HG03442 (cell line): ENCODE measurements around the gene NUTM2F.
"Not testable (repeated sequence)": the region's sequence is repeated elsewhere in the genome, so short reads cannot be mapped to it uniquely, and the experiment has no call there.

Experiments
- ATAC-seq: cut with Tn5 transposase; IDR thresholded peaks from one replicate; pipeline ENCODE4 v1.9.1; 2021; ENCODE audit warnings: mild to moderate bottlenecking, moderate library complexity; ENCODE audit not compliant: unreplicated experiment

NUTM2F gene

DNA sequence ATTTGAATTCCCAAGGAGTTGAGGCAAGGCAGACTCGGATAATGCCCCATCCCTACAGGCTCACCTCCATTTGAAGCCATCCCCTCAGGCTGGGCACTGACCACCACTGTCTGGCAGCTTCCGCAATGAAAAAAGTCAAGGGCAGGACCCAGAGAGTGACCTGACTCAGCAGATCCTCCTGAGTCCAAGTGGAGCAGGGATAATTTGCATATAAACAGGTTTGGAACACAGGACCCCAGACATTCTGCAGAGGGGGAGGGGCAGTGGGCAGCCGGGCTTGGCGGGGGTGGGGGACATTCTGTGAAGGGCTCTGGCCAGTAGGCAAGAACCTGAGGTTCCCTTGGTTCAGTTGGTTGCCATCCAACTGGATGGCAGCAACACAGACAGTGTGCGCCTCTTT lies at the start of gene NUTM2F:
Gene NUTM2F (minus strand): TSS at position 101 of the 400 bp plus-strand sequence. CDS start 21 bp downstream, at position 80.
- ATAC-seq, result not testable (repeated sequence)

GRCh38 chr9:94375197-94375596 lies 46.8 kb upstream of the NUTM2F start:
- ATAC-seq, result peak; percentile 52

- peak; percentile 85 for ATAC-seq
These were observed 46.0 kb upstream of the NUTM2F start for GRCh38 chr9:94374176-94375056.

GRCh38 chr9:94373779-94374175 lies 45.3 kb upstream of the NUTM2F start:
- ATAC-seq, result not testable (repeated sequence)

DNA sequence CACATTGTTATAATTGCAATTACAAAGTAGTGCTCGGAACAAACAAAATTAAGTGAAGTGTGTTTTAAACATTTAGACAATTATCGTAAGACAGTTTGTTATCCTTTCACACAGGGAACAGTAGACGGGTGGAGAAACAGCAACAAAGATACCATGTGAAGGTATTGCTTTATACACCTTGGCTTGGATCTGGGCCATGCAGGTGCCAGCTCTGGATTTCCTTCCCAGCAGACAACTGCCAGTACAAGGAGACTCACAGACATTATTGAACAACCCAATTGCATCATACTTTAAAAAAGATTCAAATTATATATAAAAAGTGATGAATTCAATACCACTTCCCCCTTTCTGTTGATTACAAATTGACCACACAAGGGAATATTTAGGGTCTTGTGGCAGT lies 41.8 kb upstream of the NUTM2F start:
- not testable (repeated sequence) for ATAC-seq

DNA sequence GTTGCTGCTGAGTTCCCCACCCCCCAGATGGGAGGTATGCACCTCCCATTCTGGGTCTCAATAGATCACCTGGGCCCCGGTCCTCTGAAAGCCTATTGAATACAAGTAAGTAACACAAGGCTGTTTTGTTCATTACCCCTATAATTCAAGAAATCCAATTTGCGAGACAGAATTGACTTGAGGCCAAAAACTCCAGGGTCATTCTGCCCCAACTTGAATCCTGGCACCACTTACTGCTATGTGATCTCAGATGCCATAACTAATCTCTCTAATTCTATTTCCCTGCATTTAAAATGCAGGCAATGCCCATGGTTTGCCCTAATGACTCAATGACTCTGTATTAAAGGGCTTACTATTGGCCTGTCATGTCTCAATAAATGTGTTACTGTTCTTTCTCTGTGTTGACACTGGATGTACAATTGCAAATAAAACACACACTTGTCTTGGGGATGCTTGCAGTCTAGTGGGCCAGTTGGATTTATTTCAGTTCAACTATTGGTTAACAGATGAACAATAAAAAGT lies 35.7 kb upstream of the NUTM2F start:
- not testable (repeated sequence) for ATAC-seq

DNA sequence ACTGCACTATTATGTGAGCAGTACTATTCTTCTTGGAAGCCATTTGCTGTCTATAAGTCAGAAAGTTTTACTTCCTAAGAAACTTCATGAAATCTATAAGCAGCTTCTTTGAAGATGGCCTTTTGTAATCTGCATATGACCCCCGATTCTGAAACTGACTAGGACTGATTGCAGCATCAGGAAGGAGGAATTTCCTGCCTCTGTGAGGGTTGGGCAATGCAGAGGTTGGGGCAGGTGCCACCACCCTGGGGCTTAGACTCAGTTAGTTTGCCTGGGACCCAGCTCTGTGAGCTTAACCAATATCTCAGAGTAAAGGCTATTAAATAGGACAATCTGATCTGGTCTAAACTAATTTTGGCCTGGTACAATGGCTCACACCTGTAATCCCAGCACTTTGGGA lies 28.7 kb upstream of the NUTM2F start:
- not testable (repeated sequence) for ATAC-seq

- ATAC-seq, result not testable (repeated sequence)
These were observed 23.7 kb upstream of the NUTM2F start for GRCh38 chr9:94351901-94352723.

GRCh38 chr9:94348754-94349153 lies 20.3 kb upstream of the NUTM2F start:
- not testable (repeated sequence) for ATAC-seq

DNA sequence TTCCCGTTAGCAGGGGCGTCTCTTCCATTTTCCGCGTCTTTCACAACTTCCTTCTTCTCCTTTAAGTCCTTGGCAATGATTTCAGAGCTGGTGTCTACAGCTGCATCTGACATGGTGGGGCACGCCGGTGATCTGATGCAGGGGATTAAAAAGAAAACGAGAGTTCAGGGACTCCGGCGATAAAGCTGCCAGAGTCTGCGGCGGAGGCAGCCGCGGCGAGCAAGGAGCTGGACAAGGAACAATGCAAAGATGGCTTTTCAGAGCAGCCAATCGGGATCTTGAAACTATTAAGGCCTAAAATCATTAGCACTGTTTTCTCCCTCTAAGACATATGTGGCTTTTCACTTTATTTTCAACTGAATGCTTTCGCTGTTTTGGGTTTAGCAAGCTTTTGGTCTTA lies 19.0 kb upstream of the NUTM2F start:
- ATAC-seq, result not testable (repeated sequence)

GRCh38 chr9:94341703-94342102 lies 13.3 kb upstream of the NUTM2F start:
- ATAC-seq, result not testable (repeated sequence)

- ATAC-seq, result not testable (repeated sequence)
These were observed 12.3 kb upstream of the NUTM2F start for GRCh38 chr9:94340750-94341149.

DNA sequence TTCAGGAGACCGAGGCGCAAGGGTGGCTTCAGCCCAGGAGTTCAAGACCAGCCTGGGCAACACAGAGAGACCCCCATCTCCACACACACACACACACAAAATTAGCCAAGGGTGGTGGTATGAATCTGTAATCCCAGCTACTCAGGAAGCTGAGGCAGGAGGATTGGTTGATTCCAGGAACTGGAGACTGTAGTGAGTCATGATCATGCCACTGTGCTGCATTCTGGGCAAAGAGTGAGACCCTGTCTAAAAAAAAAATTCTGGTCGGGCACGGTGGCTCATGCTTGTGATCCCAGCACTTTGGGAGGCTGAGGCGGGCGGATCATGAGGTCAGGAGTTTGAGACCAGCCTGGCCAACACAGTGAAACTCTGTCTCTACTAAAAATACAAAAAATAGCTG lies 11.2 kb upstream of the NUTM2F start:
- ATAC-seq, result not testable (repeated sequence)

DNA sequence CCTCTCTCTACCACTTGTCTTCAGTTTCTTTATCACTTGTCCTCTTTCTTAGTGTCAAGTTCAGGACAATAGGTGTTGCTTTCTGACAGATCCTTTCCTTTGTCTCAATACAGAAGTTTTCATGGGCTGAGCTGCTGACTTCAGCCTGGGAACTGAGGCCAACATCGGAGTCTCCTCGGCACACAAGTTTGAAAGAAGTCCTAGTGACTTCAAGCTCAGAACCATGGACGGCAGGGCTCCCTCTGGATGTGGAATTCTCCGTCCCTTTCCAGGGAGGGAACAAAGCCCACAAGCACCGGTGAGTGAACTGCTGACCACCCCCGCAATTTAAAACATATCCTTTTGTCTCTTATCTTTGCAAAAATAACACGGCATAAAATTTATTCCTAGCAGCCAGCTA lies 10.3 kb upstream of the NUTM2F start:
- ATAC-seq, result not testable (repeated sequence)

DNA sequence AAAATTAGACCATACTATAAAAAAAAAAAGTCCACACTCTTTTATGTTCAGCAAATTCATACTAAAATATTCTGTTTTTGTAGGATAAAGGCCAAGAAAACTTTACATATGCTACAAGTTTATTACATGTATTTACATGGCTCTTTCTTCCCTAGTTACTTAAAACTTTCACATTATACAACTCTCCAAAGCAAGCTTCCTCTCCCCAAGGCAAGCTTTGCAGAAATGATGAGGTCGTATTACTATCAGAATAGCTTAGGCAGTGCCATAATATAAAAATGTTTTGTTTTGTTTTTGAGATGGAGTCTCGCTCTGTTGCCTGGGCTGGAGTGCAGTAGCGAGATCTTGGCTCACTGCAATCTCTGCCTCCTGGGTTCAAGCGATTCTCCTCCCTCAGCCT lies 8.0 kb upstream of the NUTM2F start:
- not testable (repeated sequence) for ATAC-seq

DNA sequence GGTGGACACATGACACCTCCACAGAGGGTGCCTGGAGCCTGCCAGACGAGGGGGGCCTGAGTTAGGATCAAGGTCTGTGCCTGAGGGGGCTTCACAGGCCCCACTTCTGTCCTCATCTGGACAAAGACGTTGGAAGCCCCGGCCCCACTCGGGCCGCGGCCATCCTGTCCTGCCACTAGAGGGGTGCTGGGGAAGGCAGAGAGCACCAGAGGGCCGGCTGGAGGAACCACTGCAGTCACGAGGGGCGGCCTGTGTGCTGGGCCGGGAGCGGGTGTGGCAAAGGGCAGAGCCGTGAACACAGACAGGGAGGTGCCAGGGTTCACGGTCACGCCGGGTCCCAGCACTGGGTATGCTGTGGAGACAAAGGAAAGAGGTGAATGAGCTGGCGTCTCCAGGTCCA lies 2.9 kb downstream of the NUTM2F start:
- ATAC-seq, result not testable (repeated sequence)

DNA sequence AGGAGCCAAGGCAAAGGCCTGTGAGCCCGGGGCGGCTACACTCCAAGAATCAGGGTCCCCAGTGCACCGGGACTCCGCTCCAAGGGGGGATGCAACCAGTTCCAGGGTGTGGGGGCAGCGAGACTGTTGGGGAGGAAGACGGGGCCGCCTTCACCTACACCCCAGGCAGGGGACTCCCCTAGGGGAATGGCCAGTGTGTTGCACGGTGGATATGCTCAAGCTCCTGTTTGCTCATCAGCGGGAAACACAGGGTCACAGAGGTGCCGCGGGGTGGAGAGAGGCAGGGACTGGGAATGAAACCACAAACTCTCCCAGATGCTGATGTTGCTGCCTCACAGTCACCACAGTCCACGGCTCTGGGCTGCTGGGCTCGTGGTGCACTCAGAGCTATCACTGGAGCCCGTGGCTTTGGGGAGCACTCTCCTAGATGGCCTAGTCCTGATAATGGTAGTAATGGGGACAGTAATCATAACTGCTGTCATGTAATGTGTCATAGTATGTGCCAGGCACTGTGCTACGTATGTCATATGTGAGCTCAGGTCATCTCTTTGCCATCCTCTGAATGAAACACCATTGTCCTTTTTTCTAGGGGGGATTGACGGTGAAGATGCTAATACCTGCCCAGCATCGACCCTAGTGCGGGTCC lies 5.2 kb downstream of the NUTM2F start:
- not testable (repeated sequence) for ATAC-seq

- not testable (repeated sequence) for ATAC-seq
These were observed 6.0 kb downstream of the NUTM2F start for GRCh38 chr9:94322342-94322940.

DNA sequence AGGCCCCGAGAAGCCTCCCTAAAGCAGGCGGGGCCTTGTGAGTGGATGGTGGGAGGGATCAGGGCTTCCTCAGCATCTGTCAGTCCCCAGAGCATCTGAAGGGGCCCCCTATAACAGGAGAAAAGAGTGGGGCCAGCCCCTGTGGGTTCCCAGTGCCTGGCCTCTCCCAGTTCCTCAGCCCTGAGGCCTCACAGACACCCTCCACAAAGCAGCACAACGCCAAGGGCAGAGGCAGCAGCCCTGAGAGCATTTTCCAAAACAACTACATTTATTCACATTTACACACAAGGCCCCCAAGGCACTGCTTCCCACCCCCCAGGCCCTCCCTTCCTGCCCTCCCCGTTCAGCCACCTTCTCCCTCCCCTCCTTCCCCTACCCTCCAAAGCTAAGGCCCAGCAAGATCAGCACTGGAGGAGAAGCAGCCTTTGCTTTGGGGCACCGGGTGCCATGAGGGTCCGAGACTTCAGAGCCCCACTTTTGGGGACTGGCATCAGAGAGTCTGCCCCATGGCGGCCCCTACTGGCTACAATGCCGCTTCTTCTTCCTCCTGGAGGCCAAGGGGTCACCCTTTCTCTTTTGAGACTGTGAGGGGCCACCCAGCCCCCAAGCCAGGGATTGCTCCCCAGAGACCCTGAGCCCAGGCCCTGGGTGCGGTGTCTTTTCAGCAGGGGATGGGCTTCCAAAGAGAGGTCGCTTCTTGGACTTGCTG lies 10.3 kb downstream of the NUTM2F start:
- not testable (repeated sequence) for ATAC-seq

DNA sequence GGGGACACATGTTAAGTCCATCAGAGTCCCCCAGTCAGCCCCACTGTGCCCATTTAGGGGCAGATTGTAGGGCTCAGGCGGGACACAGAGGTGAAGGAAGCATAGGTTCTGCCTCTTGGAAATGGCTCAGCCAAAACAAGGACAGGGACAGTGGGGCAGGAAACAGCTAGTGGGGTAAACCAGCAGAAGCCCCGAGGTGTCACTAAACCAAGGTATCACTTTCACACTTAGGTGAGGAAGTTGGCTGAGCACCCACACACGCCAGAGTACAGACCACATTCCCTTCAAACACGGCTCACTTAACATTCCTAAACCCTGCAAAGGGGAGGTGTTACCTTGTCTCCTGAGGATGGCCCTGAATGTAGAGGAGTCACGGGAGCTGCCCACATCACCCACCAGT lies 12.2 kb downstream of the NUTM2F start:
- not testable (repeated sequence) for ATAC-seq
